ENCODE results near the gene RHBDD2.

GRCh38 chr7:75867390-75867717 lies 11.5 kb upstream of the RHBDD2 start:
- TF ChIP-seq CTCF (IDR thresholded peaks at IDR 0.05 in 2 of 3, conservative IDR thresholded peaks at IDR 0.05 in 1 of 3; ENCODE audit: control insufficient read depth in 2 of 3, extremely low read depth in 1 of 3, insufficient read depth in 1 of 3, low read depth in 3 of 3, low read length in 3 of 3) = no peak
- no peak for TF ChIP-seq CHD2 (IDR thresholded peaks at IDR 0.05; ENCODE audit: borderline replicate concordance, low read depth, low read length)
- no peak for TF ChIP-seq POLR2A (IDR thresholded peaks at IDR 0.05; ENCODE audit: low read depth, low read length)
- no peak for TF ChIP-seq FOS (IDR thresholded peaks at IDR 0.05; ENCODE audit: borderline replicate concordance, extremely low read depth, insufficient read length)
- no peak for TF ChIP-seq REST (IDR thresholded peaks at IDR 0.05; ENCODE audit: low read depth, low read length)
- no peak for TF ChIP-seq SIN3A (IDR thresholded peaks at IDR 0.05; ENCODE audit: low read depth, low read length)
- no peak for TF ChIP-seq PBX3 (IDR thresholded peaks at IDR 0.05; ENCODE audit: insufficient replicate concordance, low read depth, low read length)
- TF ChIP-seq PKNOX1 (IDR thresholded peaks at IDR 0.05) = no peak
- no peak for TF ChIP-seq HDAC6 (IDR thresholded peaks at IDR 0.05; ENCODE audit: unreplicated experiment)
- TF ChIP-seq TAF1 (IDR thresholded peaks at IDR 0.05; ENCODE audit: borderline replicate concordance, low read depth, low read length) = no peak

Measured in GM12878 (cell line).